Panc1 (cell line): ENCODE data around the gene ANKRD23.

Experiments
- CTCF ChIP-seq: fragments of 450-650 bp; IDR thresholded peaks from 2 replicates; pipeline ENCODE4 v1.5.1; 2017; ENCODE audit warnings: mild to moderate bottlenecking
- REST ChIP-seq, 2 experiments: IDR thresholded peaks; 2 replicates each; pipeline ENCODE4 v1.6.1; 2011 to 2012; ENCODE audit warnings: low read depth in 2 of 2, control low read depth in 1 of 2, low read length in 1 of 2, mild to moderate bottlenecking in 1 of 2, moderate library complexity in 1 of 2; ENCODE audit not compliant: insufficient read depth in 1 of 2
- SIN3A ChIP-seq: IDR thresholded peaks from 2 replicates; pipeline ENCODE4 v1.6.1; 2012; ENCODE audit warnings: low read depth, mild to moderate bottlenecking, low read length, moderate library complexity, borderline replicate concordance; ENCODE audit not compliant: insufficient read depth
- TCF7L2 ChIP-seq: IDR thresholded peaks from 2 replicates; pipeline ENCODE4 v1.6.1; 2011; ENCODE audit warnings: mild to moderate bottlenecking, low read depth, low read length, inconsistent platforms

DNA sequence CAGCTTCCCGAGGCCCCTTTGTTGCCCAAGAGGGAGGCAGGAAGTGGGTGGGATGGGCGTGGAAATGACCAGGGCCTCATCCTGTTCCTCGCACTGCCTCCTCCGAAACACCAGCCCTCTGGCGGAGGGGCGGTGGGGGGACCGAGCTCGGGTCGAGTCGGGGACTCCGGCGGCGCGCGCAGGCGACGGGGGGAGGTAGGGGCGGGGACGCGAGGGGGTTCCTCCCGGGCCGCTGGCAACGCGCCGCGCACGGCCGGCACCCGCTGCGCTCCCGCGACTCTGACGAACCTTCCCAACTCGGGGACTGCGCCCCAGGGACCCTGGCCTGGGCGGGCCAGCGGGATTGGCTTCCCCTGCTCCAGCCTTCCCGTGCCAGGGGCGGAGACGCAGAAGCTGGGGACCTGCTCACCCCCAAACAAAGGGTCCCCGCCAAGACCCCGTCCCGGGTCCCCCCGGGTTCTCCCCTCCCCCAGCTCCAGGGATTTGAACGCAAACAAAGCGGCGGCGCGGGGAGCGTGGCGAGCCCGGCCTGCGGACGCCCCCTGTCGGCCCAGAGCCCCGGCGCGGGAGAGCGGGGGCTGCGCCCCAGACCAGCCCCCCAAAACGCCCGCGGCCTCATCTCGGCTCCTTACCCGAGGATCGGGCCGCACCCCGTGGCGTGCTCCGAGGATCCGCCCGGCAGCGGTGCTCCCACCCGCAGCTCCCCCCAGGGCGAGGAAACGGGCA is 24.9 kb upstream of the ANKRD23 start:
- TF ChIP-seq SIN3A = peak; percentile 28; the same call in 1 of the 2 replicates
- peak; percentile 95 for TF ChIP-seq CTCF
- TF ChIP-seq REST (IDR thresholded peaks at IDR 0.05; ENCODE audit: insufficient read depth in 1 of 2, low read depth in 2 of 2, low read length in 1 of 2) = no peak
- no peak for TF ChIP-seq TCF7L2
